PC-3 (cell line): ENCODE results near the gene GLMP. TPM values are rescaled to one million over a fixed set of nuclear protein-coding genes. Genes with fewer than 3 reads are reported as not detected.

Source experiments
- ATAC-seq: fragments of 200-7000 bp; cut with Tn5 transposase; 2 replicates; pipeline ENCODE4 v1.9.1; 2020; ENCODE audit warnings: mild to moderate bottlenecking, moderate library complexity
- BruUV-seq: library from RNA; stranded (reverse); fragments of 400-500 nt; replicated peaks from 2 replicates; lab custom pipeline; 2021; lab: Mats Ljungman, UMichigan
- CTCF ChIA-PET: fragments of 300-600 bp; sonication (Branson Sonifier 250); formaldehyde crosslinking; loops from one replicate; lab custom pipeline; 2022; ENCODE audit warnings: antibody characterized with exemption; lab: Charles Lee
- POLR2A ChIA-PET: fragments of 300-600 bp; sonication (Branson Sonifier 250); formaldehyde crosslinking; loops from one replicate; lab custom pipeline; 2022; ENCODE audit warnings: antibody characterized with exemption; ENCODE audit not compliant: unreplicated experiment; lab: Charles Lee
- DNase-seq: peaks from one replicate; pipeline ENCODE4 v3.0.0-alpha.2; 2015
- H2AFZ ChIP-seq: fragments of 300-600 bp; sonication (generic); 2 replicates; pipeline ENCODE4 v1.6.0; 2016; ENCODE audit warnings: antibody characterized with exemption, low read length
- H3F3A ChIP-seq: fragments of 300-600 bp; sonication (generic); one replicate; pipeline ENCODE4 v1.6.0; 2017; ENCODE audit warnings: antibody characterized with exemption, low read length, control low read depth, mild to moderate bottlenecking; ENCODE audit not compliant: unreplicated experiment
- H3K27ac ChIP-seq: fragments of 300-600 bp; sonication (generic); 2 replicates; pipeline ENCODE4 v1.5.1; 2016; ENCODE audit warnings: mild to moderate bottlenecking, low read length
- H3K27me3 ChIP-seq: fragments of 300-600 bp; sonication (generic); 2 replicates; pipeline ENCODE4 v1.6.1; 2016; ENCODE audit warnings: low read length, mixed read lengths
- H3K36me3 ChIP-seq: fragments of 300-600 bp; sonication (generic); 2 replicates; pipeline ENCODE4 v1.6.1; 2016; ENCODE audit warnings: low read depth, mixed run types, low read length, mixed read lengths
- H3K4me1 ChIP-seq: fragments of 300-600 bp; sonication (generic); 2 replicates; pipeline ENCODE4 v1.5.1; 2016; ENCODE audit warnings: low read length; ENCODE audit not compliant: insufficient read depth
- H3K4me2 ChIP-seq: fragments of 300-600 bp; sonication (generic); 2 replicates; pipeline ENCODE4 v1.6.0; 2016; ENCODE audit warnings: low read length
- H3K4me3 ChIP-seq: fragments of 300-600 bp; sonication (generic); 2 replicates; pipeline ENCODE4 v1.5.1; 2016; ENCODE audit warnings: mild to moderate bottlenecking, low read length, mixed read lengths
- H3K79me2 ChIP-seq: fragments of 300-600 bp; sonication (generic); 2 replicates; pipeline ENCODE4 v1.6.1; 2017; ENCODE audit warnings: low read length, mixed read lengths
- H3K9ac ChIP-seq: fragments of 300-600 bp; sonication (generic); 2 replicates; pipeline ENCODE4 v1.6.0; 2016; ENCODE audit warnings: mild to moderate bottlenecking, low read length
- H3K9me2 ChIP-seq: fragments of 300-600 bp; sonication (generic); replicated peaks from 2 replicates; pipeline ENCODE4 v1.6.1; 2016; ENCODE audit warnings: mixed run types, low read length, mixed read lengths
- H3K9me3 ChIP-seq: fragments of 300-600 bp; sonication (generic); 2 replicates; pipeline ENCODE4 v1.6.1; 2016; ENCODE audit warnings: low read length, mixed read lengths
- H4K20me1 ChIP-seq: fragments of 300-600 bp; sonication (generic); 2 replicates; pipeline ENCODE4 v1.6.1; 2016; ENCODE audit warnings: low read length, mixed read lengths
- EZH2 ChIP-seq: fragments of 300-600 bp; sonication (generic); IDR thresholded peaks from one replicate; pipeline ENCODE4 v1.6.1; 2017; ENCODE audit warnings: antibody characterized with exemption, mild to moderate bottlenecking, low read length; ENCODE audit not compliant: unreplicated experiment
- EZH2phosphoT487 ChIP-seq: fragments of 300-600 bp; sonication (generic); IDR thresholded peaks from 2 replicates; pipeline ENCODE4 v1.6.1; 2018; ENCODE audit warnings: mild to moderate bottlenecking, antibody characterized with exemption, low read length, borderline replicate concordance
- intact Hi-C: fragments of 100-400 bp; cut with micrococcal nuclease; formaldehyde crosslinking; loops from 2 replicates; pipeline ENCODE4 v1.9.0; 2023
- total RNA-seq: library from RNA; depleted of rRNA; stranded (reverse); fragments of >200 nt; gene quantifications from 2 replicates; pipeline ENCODE4 v1.2.3, GENCODE V29; 2014
- TF ChIP-seq, protein P1 (sequence below): fragments of 300-600 bp; sonication (generic); conservative IDR thresholded peaks from 2 replicates; pipeline ENCODE4 v1.5.1; 2017; ENCODE audit warnings: antibody characterized with exemption, low read depth, mild to moderate bottlenecking, low read length

The GLMP gene
- total RNA-seq, 1 experiment from 2014 or later = 49.8 TPM

DNA sequence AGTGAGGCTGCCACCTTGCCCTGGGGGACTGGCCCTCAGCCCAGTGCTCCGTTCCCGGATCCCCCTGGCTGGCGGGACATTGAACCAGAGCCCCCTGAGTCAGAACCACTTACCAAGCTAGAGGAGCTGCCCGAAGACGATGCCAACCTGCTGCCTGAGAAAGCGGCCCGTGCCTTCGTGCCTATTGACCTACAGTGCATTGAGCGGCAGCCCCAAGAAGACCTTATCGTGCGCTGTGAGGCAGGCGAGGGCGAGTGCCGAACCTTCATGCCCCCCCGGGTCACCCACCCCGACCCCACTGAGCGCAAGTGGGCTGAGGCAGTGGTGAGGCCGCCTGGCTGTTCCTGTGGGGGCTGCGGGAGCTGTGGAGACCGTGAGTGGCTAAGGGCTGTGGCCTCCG lies 10.0 kb downstream of the GLMP start:
- H3K79me2 ChIP-seq = peaks cover 46% of the 10 kb centered on the region
- ChIA-PET POLR2A (no interaction called here), CTCF (no interaction called here)
- H2AFZ ChIP-seq = no peak overlapping the region
- H3F3A ChIP-seq = no peaks in the 10 kb centered on the region
- H3K9ac ChIP-seq = no peak overlapping the region
- intact Hi-C loops = no loop called here
- TF ChIP-seq, protein P1, sequence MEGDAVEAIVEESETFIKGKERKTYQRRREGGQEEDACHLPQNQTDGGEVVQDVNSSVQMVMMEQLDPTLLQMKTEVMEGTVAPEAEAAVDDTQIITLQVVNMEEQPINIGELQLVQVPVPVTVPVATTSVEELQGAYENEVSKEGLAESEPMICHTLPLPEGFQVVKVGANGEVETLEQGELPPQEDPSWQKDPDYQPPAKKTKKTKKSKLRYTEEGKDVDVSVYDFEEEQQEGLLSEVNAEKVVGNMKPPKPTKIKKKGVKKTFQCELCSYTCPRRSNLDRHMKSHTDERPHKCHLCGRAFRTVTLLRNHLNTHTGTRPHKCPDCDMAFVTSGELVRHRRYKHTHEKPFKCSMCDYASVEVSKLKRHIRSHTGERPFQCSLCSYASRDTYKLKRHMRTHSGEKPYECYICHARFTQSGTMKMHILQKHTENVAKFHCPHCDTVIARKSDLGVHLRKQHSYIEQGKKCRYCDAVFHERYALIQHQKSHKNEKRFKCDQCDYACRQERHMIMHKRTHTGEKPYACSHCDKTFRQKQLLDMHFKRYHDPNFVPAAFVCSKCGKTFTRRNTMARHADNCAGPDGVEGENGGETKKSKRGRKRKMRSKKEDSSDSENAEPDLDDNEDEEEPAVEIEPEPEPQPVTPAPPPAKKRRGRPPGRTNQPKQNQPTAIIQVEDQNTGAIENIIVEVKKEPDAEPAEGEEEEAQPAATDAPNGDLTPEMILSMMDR = no peak
- H3K4me3 ChIP-seq = no peak overlapping the region
- peaks cover 32% of the 10 kb centered on the region for H3K4me1 ChIP-seq
- no peaks in the 10 kb centered on the region for H3K36me3 ChIP-seq
- no peak for DNase-seq
- no TSS peak for BruUV-seq
- H4K20me1 ChIP-seq = peaks cover 16% of the 10 kb centered on the region
- no peak overlapping the region for H3K4me2 ChIP-seq
- H3K27me3 ChIP-seq = no peaks in the 10 kb centered on the region
- no peaks in the 10 kb centered on the region for H3K9me3 ChIP-seq
- no peak overlapping the region for H3K27ac ChIP-seq
- H3K9me2 ChIP-seq = no peaks in the 10 kb centered on the region
- no peak for ATAC-seq

DNA sequence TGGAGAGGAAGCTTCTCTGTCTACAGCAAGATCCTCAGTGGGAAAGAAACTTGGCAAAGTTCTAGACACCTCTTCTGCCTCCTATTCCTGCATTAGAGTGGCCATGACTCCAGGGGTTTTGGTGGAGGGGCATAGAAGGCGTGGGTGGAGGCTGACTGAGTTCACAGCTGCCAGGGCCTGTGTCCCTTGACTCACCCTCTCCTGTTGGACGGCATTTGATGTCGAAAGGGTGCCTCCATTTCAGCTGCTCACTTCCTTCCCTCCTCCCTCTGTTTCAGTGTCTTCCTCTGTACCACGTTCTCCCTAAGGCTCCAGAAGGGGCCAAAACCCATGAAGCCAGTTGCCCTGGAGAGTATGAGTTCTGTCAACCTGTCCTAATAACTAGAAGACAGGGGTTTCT lies 10.7 kb downstream of the GLMP start:
- ATAC-seq = no peak
- Histone ChIP-seq H3K4me3 (peak overlapping the region; percentile 86), H3K4me2 (peak overlapping the region; percentile 95), H3K9ac (peak overlapping the region; percentile 34; the same call in 1 of the 2 replicates), H3K27ac (no peak overlapping the region), H2AFZ (no peak overlapping the region), H4K20me1 (peaks cover 23% of the 10 kb centered on the region), H3K36me3 (peaks cover 3% of the 10 kb centered on the region), H3K9me3 (no peaks in the 10 kb centered on the region), H3K27me3 (no peaks in the 10 kb centered on the region), H3F3A (no peaks in the 10 kb centered on the region), H3K9me2 (no peaks in the 10 kb centered on the region), H3K79me2 (peaks cover 53% of the 10 kb centered on the region), H3K4me1 (peaks cover 32% of the 10 kb centered on the region)
- ChIA-PET POLR2A (interaction anchor here (0.6 kb wide), 1 partner anchor 37 kb away, joined by 4 read pairs; no protein-coding TSS in a partner anchor), CTCF (no interaction called here)
- TF ChIP-seq EZH2phosphoT487 (no peak), EZH2 (no peak)
- TF ChIP-seq, protein P1 = no peak
- no TSS peak for BruUV-seq
- intact Hi-C loops = no loop called here
- no peak for DNase-seq

DNA sequence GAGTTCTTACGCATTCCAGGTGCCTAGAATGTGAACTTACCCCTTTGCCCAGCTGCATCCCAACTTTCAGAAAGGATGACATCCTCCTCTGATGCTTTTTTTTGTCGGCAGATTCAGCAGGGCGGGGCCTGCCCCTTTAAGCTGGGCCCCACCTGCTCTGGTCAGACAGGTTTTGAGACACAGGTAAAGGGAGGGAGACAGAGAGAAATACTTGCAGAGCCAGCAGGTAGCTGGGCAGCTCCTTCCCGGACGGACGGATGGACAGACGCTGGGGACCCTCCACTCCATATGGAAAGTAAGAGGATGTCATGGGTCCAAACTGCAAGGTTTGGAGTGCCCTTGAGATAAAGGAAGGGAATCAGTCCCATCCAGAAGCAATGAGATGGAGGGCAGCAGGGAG lies 11.4 kb downstream of the GLMP start, which contains the start of gene TMEM79:
Gene TMEM79, plus strand, starts transcription at position 214 of the 400 bp plus-strand sequence. CDS start 902 bp downstream, outside the sequence.
- POLR2A ChIA-PET = no interaction called here
- ATAC-seq = no peak

More for the DNA sequence above, 11.4 kb downstream of the GLMP start, which contains the start of gene TMEM79:
- Histone ChIP-seq H3K4me3 (peak within 1 kb of the TSS; percentile 86), H3K4me2 (peak within 1 kb of the TSS; percentile 95), H4K20me1 (peaks cover 29% of the 10 kb centered on the region), H3K9me2 (no peaks in the 10 kb centered on the region), H3K4me1 (peaks cover 32% of the 10 kb centered on the region), H3K79me2 (peaks cover 59% of the 10 kb centered on the region), H3K27me3 (no peaks in the 10 kb centered on the region), H3K27ac (peak within 1 kb of the TSS; percentile 76), H3K9ac (peak within 1 kb of the TSS; percentile 98), H3K36me3 (peaks cover 9% of the 10 kb centered on the region), H3F3A (no peaks in the 10 kb centered on the region), H3K9me3 (no peaks in the 10 kb centered on the region), H2AFZ (peak within 1 kb of the TSS; percentile 89)
- CTCF ChIA-PET = no interaction called here
- TF ChIP-seq EZH2 (no peak), EZH2phosphoT487 (no peak)
- TF ChIP-seq, protein P1 = no peak
- DNase-seq = peak; percentile 86
- no TSS peak for BruUV-seq
- intact Hi-C loops = no loop called here
